IPS-20b (cell line): ENCODE results near the gene COLEC11.

Source experiments
- H3K27ac ChIP-seq: one replicate; pipeline ENCODE4 v1.5.1; 2013; ENCODE audit warnings: low read length
- H3K27me3 ChIP-seq: 2 replicates; pipeline ENCODE4 v1.6.1; 2013; ENCODE audit warnings: mild to moderate bottlenecking, low read length, inconsistent platforms; ENCODE audit not compliant: insufficient read depth
- H3K36me3 ChIP-seq: 2 replicates; pipeline ENCODE4 v1.6.1; 2013; ENCODE audit warnings: low read depth, mild to moderate bottlenecking, inconsistent platforms, low read length, moderate library complexity; ENCODE audit not compliant: insufficient read depth
- H3K4me1 ChIP-seq: 2 replicates; pipeline ENCODE4 v1.6.1; 2013; ENCODE audit warnings: mild to moderate bottlenecking, control low read depth, inconsistent platforms, low read length, moderate library complexity; ENCODE audit not compliant: insufficient read depth
- H3K4me3 ChIP-seq: 2 replicates; pipeline ENCODE4 v1.5.1; 2013; ENCODE audit warnings: mild to moderate bottlenecking, low read length, inconsistent platforms
- H3K9ac ChIP-seq: 2 replicates; pipeline ENCODE4 v1.6.1; 2013; ENCODE audit warnings: low read depth, mild to moderate bottlenecking, inconsistent platforms, low read length, moderate library complexity
- H3K9me3 ChIP-seq: 2 replicates; pipeline ENCODE4 v1.6.1; 2013; ENCODE audit warnings: mild to moderate bottlenecking, low read depth, low read length, inconsistent platforms; ENCODE audit not compliant: insufficient read depth

COLEC11 gene

GRCh38 chr2:3620834-3621233 lies 25.9 kb downstream of the COLEC11 start:
- no peaks in the 10 kb centered on the region for H3K36me3 ChIP-seq

GRCh38 chr2:3622967-3623366 lies 28.1 kb downstream of the COLEC11 start:
- Histone ChIP-seq H3K4me1 (no peaks in the 10 kb centered on the region), H3K4me3 (no peak overlapping the region), H3K9ac (no peak overlapping the region), H3K27ac (no peak overlapping the region), H3K9me3 (peaks cover under 1% of the 10 kb centered on the region; the same call in 1 of the 2 replicates), H3K27me3 (no peaks in the 10 kb centered on the region), H3K36me3 (no peaks in the 10 kb centered on the region)

More at GRCh38 chr2:3620834-3621233, 25.9 kb downstream of the COLEC11 start:
- no peak overlapping the region for H3K27ac ChIP-seq
- H3K4me3 ChIP-seq = no peak overlapping the region
- H3K4me1 ChIP-seq = no peaks in the 10 kb centered on the region
- H3K9me3 ChIP-seq = peaks cover 8% of the 10 kb centered on the region; the same call in 1 of the 2 replicates
- H3K9ac ChIP-seq = no peak overlapping the region
- H3K27me3 ChIP-seq = no peaks in the 10 kb centered on the region

GRCh38 chr2:3624059-3624794 lies 29.3 kb downstream of the COLEC11 start:
- Histone ChIP-seq H3K9ac (no peak overlapping the region), H3K27ac (no peak overlapping the region), H3K36me3 (no peaks in the 10 kb centered on the region), H3K4me1 (no peaks in the 10 kb centered on the region), H3K27me3 (no peaks in the 10 kb centered on the region), H3K9me3 (no peaks in the 10 kb centered on the region), H3K4me3 (no peak overlapping the region; the same call in 1 of the 2 replicates)

- Histone ChIP-seq H3K9me3 (no peaks in the 10 kb centered on the region), H3K27me3 (no peaks in the 10 kb centered on the region), H3K36me3 (no peaks in the 10 kb centered on the region), H3K4me1 (no peaks in the 10 kb centered on the region), H3K4me3 (no peak overlapping the region), H3K9ac (no peak overlapping the region), H3K27ac (no peak overlapping the region)
Observed at GRCh38 chr2:3625186-3625585, 30.3 kb downstream of the COLEC11 start.

GRCh38 chr2:3626118-3626811 lies 31.4 kb downstream of the COLEC11 start:
- H3K9me3 ChIP-seq = no peaks in the 10 kb centered on the region
- H3K36me3 ChIP-seq = no peaks in the 10 kb centered on the region
- H3K27ac ChIP-seq = no peak overlapping the region
- no peak overlapping the region for H3K9ac ChIP-seq
- H3K4me1 ChIP-seq = no peaks in the 10 kb centered on the region
- no peaks in the 10 kb centered on the region for H3K27me3 ChIP-seq
- no peak overlapping the region for H3K4me3 ChIP-seq

GRCh38 chr2:3626812-3627499 lies 32.0 kb downstream of the COLEC11 start:
- no peaks in the 10 kb centered on the region for H3K4me1 ChIP-seq
- no peak overlapping the region for H3K27ac ChIP-seq
- no peak overlapping the region for H3K9ac ChIP-seq
- H3K4me3 ChIP-seq = no peak overlapping the region
- H3K36me3 ChIP-seq = no peaks in the 10 kb centered on the region
- H3K27me3 ChIP-seq = no peaks in the 10 kb centered on the region
- H3K9me3 ChIP-seq = no peaks in the 10 kb centered on the region

- H3K4me1 ChIP-seq = no peaks in the 10 kb centered on the region
- no peaks in the 10 kb centered on the region for H3K27me3 ChIP-seq
- H3K9me3 ChIP-seq = no peaks in the 10 kb centered on the region
- H3K9ac ChIP-seq = no peak overlapping the region
- H3K36me3 ChIP-seq = no peaks in the 10 kb centered on the region
- H3K27ac ChIP-seq = no peak overlapping the region
- H3K4me3 ChIP-seq = no peak overlapping the region
Observed at GRCh38 chr2:3627500-3628100, 32.7 kb downstream of the COLEC11 start.

GRCh38 chr2:3628241-3628679 lies 33.3 kb downstream of the COLEC11 start:
- H3K27ac ChIP-seq = no peak overlapping the region

GRCh38 chr2:3628800-3629199 lies 33.9 kb downstream of the COLEC11 start:
- Histone ChIP-seq H3K9me3 (no peaks in the 10 kb centered on the region), H3K4me3 (no peak overlapping the region), H3K27me3 (no peaks in the 10 kb centered on the region; the same call in 1 of the 2 replicates)

More at GRCh38 chr2:3628241-3628679, 33.3 kb downstream of the COLEC11 start:
- Histone ChIP-seq H3K9me3 (no peaks in the 10 kb centered on the region), H3K4me3 (no peak overlapping the region), H3K27me3 (no peaks in the 10 kb centered on the region), H3K9ac (no peak overlapping the region), H3K36me3 (no peaks in the 10 kb centered on the region), H3K4me1 (no peaks in the 10 kb centered on the region)

GRCh38 chr2:3630631-3631030 lies 35.7 kb downstream of the COLEC11 start:
- no peak overlapping the region for H3K9ac ChIP-seq
- peaks cover 4% of the 10 kb centered on the region; the same call in 1 of the 2 replicates for H3K4me1 ChIP-seq
- no peaks in the 10 kb centered on the region for H3K9me3 ChIP-seq
- no peak overlapping the region for H3K4me3 ChIP-seq
- H3K36me3 ChIP-seq = no peaks in the 10 kb centered on the region
- H3K27ac ChIP-seq = no peak overlapping the region
- no peaks in the 10 kb centered on the region; the same call in 1 of the 2 replicates for H3K27me3 ChIP-seq

More at GRCh38 chr2:3628800-3629199, 33.9 kb downstream of the COLEC11 start:
- Histone ChIP-seq H3K27ac (no peak overlapping the region), H3K9ac (no peak overlapping the region), H3K36me3 (no peaks in the 10 kb centered on the region), H3K4me1 (no peaks in the 10 kb centered on the region)

GRCh38 chr2:3631161-3631850 lies 36.4 kb downstream of the COLEC11 start:
- Histone ChIP-seq H3K27me3 (no peaks in the 10 kb centered on the region; the same call in 1 of the 2 replicates), H3K4me1 (peaks cover 4% of the 10 kb centered on the region; the same call in 1 of the 2 replicates), H3K9me3 (no peaks in the 10 kb centered on the region), H3K36me3 (no peaks in the 10 kb centered on the region), H3K27ac (no peak overlapping the region), H3K4me3 (no peak overlapping the region), H3K9ac (no peak overlapping the region)
